HCT116 (cell line): ENCODE data around the gene ZMYND10. TPM values are rescaled to one million over a fixed set of nuclear protein-coding genes. Genes with fewer than 3 reads are reported as not detected.

Experiments used
- ATAC-seq: fragments of 200-7000 bp; cut with Tn5 transposase; 2 replicates; pipeline ENCODE4 v1.9.1; 2020; ENCODE audit warnings: mild to moderate bottlenecking, moderate library complexity
- BruUV-seq: library from RNA; stranded (reverse); fragments of 400-500 nt; replicated peaks from 2 replicates; lab custom pipeline; 2021; lab: Mats Ljungman, UMichigan
- CTCF ChIA-PET: fragments of 300-600 bp; sonication (Branson Sonifier 250); formaldehyde crosslinking; loops from one replicate; lab custom pipeline; 2021; ENCODE audit warnings: antibody characterized with exemption; lab: Charles Lee
- POLR2A ChIA-PET: fragments of 300-600, 350-600 bp; sonication (Branson Sonifier 250); formaldehyde crosslinking; loops from one replicate; lab custom pipeline; 2021; ENCODE audit warnings: antibody characterized with exemption; lab: Charles Lee
- RAD21 ChIA-PET, 2 experiments: fragments of 300-600 bp; sonication (Branson Sonifier 250); formaldehyde crosslinking; loops; one replicate each; lab custom pipeline; 2023; ENCODE audit warnings: low total read pairs in 2 of 2; ENCODE audit not compliant: uncharacterized antibody in 2 of 2, unreplicated experiment in 2 of 2, low non-redundant PET in 1 of 2; lab: Charles Lee
- DNase-seq: peaks from one replicate; pipeline ENCODE4 v3.0.0-alpha.2; 2010; ENCODE audit warnings: low read depth, low spot score
- H2AFZ ChIP-seq: fragments of 200-600 bp; shearing (Covaris generic), sonication (generic); 2 replicates; pipeline ENCODE4 v1.6.1; 2017; ENCODE audit warnings: low read depth, mixed run types, mixed read lengths, antibody characterized with exemption, low read length; ENCODE audit not compliant: poor library complexity, severe bottlenecking
- H3K27ac ChIP-seq: 2 replicates; pipeline ENCODE4 v1.5.1; 2012; ENCODE audit warnings: low read depth, low read length
- H3K27me3 ChIP-seq: fragments of 200-600 bp; sonication (generic); 2 replicates; pipeline ENCODE4 v1.6.1; 2016; ENCODE audit warnings: mixed run types, low read length, mixed read lengths; ENCODE audit not compliant: insufficient read depth
- H3K36me3 ChIP-seq, 2 experiments: fragments of 200-500 bp in 1 of 2; fragments of 200-600 bp in 1 of 2; sonication (Bioruptor generic) in 1 of 2; sonication (generic) in 1 of 2; 2 replicates each; pipeline versions ENCODE4 v1.5.1 to v1.6.1; 2014 to 2016; ENCODE audit warnings: low read length in 2 of 2, inconsistent platforms in 1 of 2, mixed read lengths in 1 of 2, mixed run types in 1 of 2; ENCODE audit not compliant: insufficient read depth in 2 of 2, control insufficient read depth in 1 of 2
- H3K4me1 ChIP-seq, 2 experiments: fragments of 200-600 bp in 1 of 2; sonication (generic) in 1 of 2; 2 replicates each; pipeline versions ENCODE4 v1.5.1 to v1.6.1; 2012 to 2017; ENCODE audit warnings: low read length in 2 of 2, inconsistent platforms in 1 of 2, mild to moderate bottlenecking in 1 of 2, mixed read lengths in 1 of 2, mixed run types in 1 of 2, moderate library complexity in 1 of 2; ENCODE audit not compliant: insufficient read depth in 2 of 2, control insufficient read depth in 1 of 2
- H3K4me2 ChIP-seq: fragments of 200-600 bp; sonication (generic); 2 replicates; pipeline ENCODE4 v1.6.1; 2017; ENCODE audit warnings: mixed run types, low read length, mixed read lengths
- H3K4me3 ChIP-seq, 2 experiments: fragments of 200-600 bp in 1 of 2; sonication (generic) in 1 of 2; replicated peaks in 1 of 2; 2 replicates each; pipeline ENCODE4 v1.5.1; 2011 to 2016; ENCODE audit warnings: low read length in 2 of 2, control low read depth in 1 of 2, low read depth in 1 of 2, mild to moderate bottlenecking in 1 of 2, mixed read lengths in 1 of 2, mixed run types in 1 of 2
- H3K79me2 ChIP-seq: fragments of 200-600 bp; sonication (generic); 2 replicates; pipeline ENCODE4 v1.6.1; 2017; ENCODE audit warnings: mild to moderate bottlenecking, mixed run types, low read length, moderate library complexity, mixed read lengths; ENCODE audit not compliant: insufficient read depth
- H3K9ac ChIP-seq: fragments of 200-600 bp; sonication (generic); 2 replicates; pipeline ENCODE4 v1.6.1; 2016; ENCODE audit warnings: low read length, mixed read lengths
- H3K9me2 ChIP-seq: fragments of 200-600 bp; sonication (generic), shearing (Covaris generic); 2 replicates; pipeline ENCODE4 v1.6.1; 2017; ENCODE audit warnings: mixed run types, mild to moderate bottlenecking, moderate library complexity; ENCODE audit not compliant: insufficient read depth
- H3K9me3 ChIP-seq, 2 experiments: fragments of 200-500 bp in 1 of 2; fragments of 200-600 bp in 1 of 2; sonication (Bioruptor generic) in 1 of 2; sonication (generic) in 1 of 2; 2 replicates each; pipeline ENCODE4 v1.6.1; 2014 to 2017; ENCODE audit warnings: low read length in 2 of 2, mixed read lengths in 2 of 2, inconsistent platforms in 1 of 2, low read depth in 1 of 2, mild to moderate bottlenecking in 1 of 2, mixed run types in 1 of 2, moderate library complexity in 1 of 2; ENCODE audit not compliant: control insufficient read depth in 1 of 2, insufficient read depth in 1 of 2
- H4K20me1 ChIP-seq: fragments of 200-600 bp; sonication (generic), shearing (Covaris generic); 2 replicates; pipeline ENCODE4 v1.6.1; 2017; ENCODE audit warnings: mixed run types, mild to moderate bottlenecking, moderate library complexity; ENCODE audit not compliant: insufficient read depth
- CTCF ChIP-seq, 3 experiments: fragments of 200-600 bp in 1 of 3; sonication (generic) in 1 of 3; IDR thresholded peaks in 2 of 3; conservative IDR thresholded peaks in 1 of 3; 2 replicates each; pipeline ENCODE4 v1.5.1; 2012 to 2017; ENCODE audit warnings: low read depth in 2 of 3, low read length in 2 of 3, antibody characterized with exemption in 1 of 3, borderline replicate concordance in 1 of 3, control low read depth in 1 of 3, mild to moderate bottlenecking in 1 of 3, mixed read lengths in 1 of 3, mixed run types in 1 of 3, moderate library complexity in 1 of 3; ENCODE audit not compliant: insufficient read depth in 1 of 3
- POLR2AphosphoS5 ChIP-seq: IDR thresholded peaks from 2 replicates; pipeline ENCODE4 v1.6.1; 2011; ENCODE audit warnings: mild to moderate bottlenecking, low read depth, low read length, moderate library complexity
- RAD21 ChIP-seq: IDR thresholded peaks from 2 replicates; pipeline ENCODE4 v1.6.1; 2012; ENCODE audit warnings: low read depth, mild to moderate bottlenecking
- intact Hi-C: fragments of 100-400 bp; cut with micrococcal nuclease; formaldehyde crosslinking; loops from 2 replicates; pipeline ENCODE4 v1.10.0; 2022
- total RNA-seq: library from RNA; stranded (reverse); gene quantifications from one replicate; pipeline ENCODE4 v1.2.1, GENCODE V29; 2021; ENCODE audit not compliant: unreplicated experiment

Gene ZMYND10
- total RNA-seq, 1 experiment from 2014 or later = 3.3 TPM

- H4K20me1 ChIP-seq = no peaks in the 10 kb centered on the region
- BruUV-seq = no TSS peak
- H3K9me3 ChIP-seq = no peaks in the 10 kb centered on the region
- peaks cover 30 to 58% of the 10 kb centered on the region in 2 experiments for H3K4me1 ChIP-seq
- TF ChIP-seq POLR2AphosphoS5 = peak; percentile 50
- TF ChIP-seq RAD21 = no peak
- TF ChIP-seq CTCF (IDR thresholded peaks at IDR 0.05 in 2 of 3, conservative IDR thresholded peaks at IDR 0.05 in 1 of 3; ENCODE audit: borderline replicate concordance in 1 of 3, insufficient read depth in 1 of 3, low read depth in 2 of 3, low read length in 2 of 3) = peak in 2 of 3 experiments; percentile 93 to 95; a peak in 4 of 6 replicates
- intact Hi-C loops = loop anchor here (1.0 to 2.0 kb wide), 3 partner anchors 21 to 64 kb away; partner anchors contain the start of gene HYAL1
- H3K79me2 ChIP-seq = peaks cover 42% of the 10 kb centered on the region
- RAD21 ChIA-PET = interaction anchor here (0.8 to 1.5 kb wide), 2 partner anchors 21 to 25 kb away, joined by 3 to 4 read pairs; partner anchors contain the start of genes HYAL1 (in 1 of the 2), HYAL3 (in 1 of the 2) and NAA80 (in 1 of the 2)
- peak; percentile 75 for DNase-seq
- peaks cover 9 to 12% of the 10 kb centered on the region in 2 experiments; a peak in 2 of 4 replicates for H3K36me3 ChIP-seq
- H3K27ac ChIP-seq = peak overlapping the region; percentile 93; the same call in 1 of the 2 replicates
- no peaks in the 10 kb centered on the region for H3K9me2 ChIP-seq
- H3K4me3 ChIP-seq = no peak overlapping the region
- no peak overlapping the region for H3K9ac ChIP-seq
- CTCF ChIA-PET = interaction anchor here (0.6 to 1.8 kb wide), 13 partner anchors 11 to 130 kb away, joined by 3 to 14 read pairs (median 4); partner anchors contain the start of genes HYAL1, IFRD2, LSMEM2 and RASSF1
- POLR2A ChIA-PET = interaction anchor here (0.6 to 1.0 kb wide), 2 partner anchors 13 kb away, joined by 3 to 6 read pairs; no protein-coding TSS in a partner anchor
- no peaks in the 10 kb centered on the region for H3K27me3 ChIP-seq
- ATAC-seq = peak; percentile 52
- H2AFZ ChIP-seq = no peak overlapping the region
- H3K4me2 ChIP-seq = peak overlapping the region; percentile 8; the same call in 1 of the 2 replicates
Measured at GRCh38 chr3:50324351-50325112, 21.0 kb downstream of the ZMYND10 start.
